ENCODE measurements around the gene CDON.

DNA sequence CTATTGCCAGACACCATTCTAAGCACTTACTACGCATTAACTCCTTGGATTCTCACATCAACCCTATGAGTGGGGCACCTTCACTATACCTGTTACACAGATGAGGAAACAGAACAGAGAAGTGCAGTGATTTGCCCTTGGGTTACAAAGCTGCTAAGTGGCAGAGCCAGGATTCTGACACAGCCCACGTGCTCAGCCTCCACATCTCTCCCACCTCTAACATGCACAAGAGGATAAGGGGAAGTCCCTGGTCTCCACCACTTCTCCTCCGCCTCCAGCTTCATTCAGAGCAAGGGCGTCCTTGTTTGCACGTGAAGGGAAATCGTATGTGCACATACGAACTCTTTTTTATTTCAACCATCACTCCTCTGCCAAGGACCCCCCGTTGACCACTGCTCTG lies 53.7 kb downstream of the CDON start:
- no peak for TF ChIP-seq CTCF (IDR thresholded peaks at IDR 0.05)
- TF ChIP-seq EZH2 (IDR thresholded peaks at IDR 0.05; ENCODE audit: borderline replicate concordance, insufficient read depth, low read depth, low read length, poor library complexity, severe bottlenecking), result no peak
